Neural progenitor cell (in vitro differentiated cells): Measurements from ENCODE around the gene NFATC1.

Experiments
- EZH2 ChIP-seq: fragments of 200-600 bp; sonication (generic); IDR thresholded peaks from 2 replicates; pipeline ENCODE4 v1.6.1; 2017; ENCODE audit warnings: antibody characterized with exemption, mild to moderate bottlenecking, moderate library complexity
- EZH2phosphoT487 ChIP-seq: fragments of 200-600 bp; sonication (generic); IDR thresholded peaks from 2 replicates; pipeline ENCODE4 v1.6.1; 2017; ENCODE audit warnings: antibody characterized with exemption
- TF ChIP-seq, protein P1 (sequence below): fragments of 200-600 bp; sonication (generic); IDR thresholded peaks from 2 replicates; pipeline ENCODE4 v1.5.1; 2017; ENCODE audit warnings: antibody characterized with exemption, mild to moderate bottlenecking

DNA sequence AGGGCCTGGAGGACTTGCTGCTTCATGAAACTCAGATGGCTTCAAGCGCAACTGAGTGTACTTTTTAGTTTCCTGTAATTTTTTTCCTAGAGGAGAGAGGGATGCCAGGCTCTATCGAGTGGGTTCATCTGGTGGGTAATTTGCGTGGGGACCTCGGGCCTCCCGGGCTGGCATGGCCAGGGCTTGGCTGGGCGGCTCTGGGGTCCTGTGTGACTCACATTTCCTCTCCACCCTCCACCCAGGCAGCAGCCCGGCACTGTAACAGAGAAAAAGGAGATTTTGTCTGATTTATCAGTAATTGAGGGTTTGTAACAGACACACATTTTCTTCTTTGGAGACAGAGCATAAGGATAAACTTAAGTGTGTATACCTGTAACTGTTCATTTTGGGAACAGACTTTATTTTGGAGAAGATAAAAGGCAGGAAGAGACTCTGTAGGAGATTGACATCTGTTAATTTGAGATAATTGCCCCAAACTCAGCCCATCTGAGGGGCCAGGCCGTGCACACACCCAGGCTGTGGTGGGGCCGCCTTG lies 64.3 kb downstream of the NFATC1 start:
- TF ChIP-seq, protein P1, sequence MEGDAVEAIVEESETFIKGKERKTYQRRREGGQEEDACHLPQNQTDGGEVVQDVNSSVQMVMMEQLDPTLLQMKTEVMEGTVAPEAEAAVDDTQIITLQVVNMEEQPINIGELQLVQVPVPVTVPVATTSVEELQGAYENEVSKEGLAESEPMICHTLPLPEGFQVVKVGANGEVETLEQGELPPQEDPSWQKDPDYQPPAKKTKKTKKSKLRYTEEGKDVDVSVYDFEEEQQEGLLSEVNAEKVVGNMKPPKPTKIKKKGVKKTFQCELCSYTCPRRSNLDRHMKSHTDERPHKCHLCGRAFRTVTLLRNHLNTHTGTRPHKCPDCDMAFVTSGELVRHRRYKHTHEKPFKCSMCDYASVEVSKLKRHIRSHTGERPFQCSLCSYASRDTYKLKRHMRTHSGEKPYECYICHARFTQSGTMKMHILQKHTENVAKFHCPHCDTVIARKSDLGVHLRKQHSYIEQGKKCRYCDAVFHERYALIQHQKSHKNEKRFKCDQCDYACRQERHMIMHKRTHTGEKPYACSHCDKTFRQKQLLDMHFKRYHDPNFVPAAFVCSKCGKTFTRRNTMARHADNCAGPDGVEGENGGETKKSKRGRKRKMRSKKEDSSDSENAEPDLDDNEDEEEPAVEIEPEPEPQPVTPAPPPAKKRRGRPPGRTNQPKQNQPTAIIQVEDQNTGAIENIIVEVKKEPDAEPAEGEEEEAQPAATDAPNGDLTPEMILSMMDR, result no peak
- TF ChIP-seq EZH2 (no peak), EZH2phosphoT487 (no peak)
